Measurements from ENCODE around the gene SMYD3. TPM values are rescaled to one million over a fixed set of nuclear protein-coding genes. Genes with fewer than 3 reads are reported as not detected.
"Not testable (repeated sequence)": the region's sequence is repeated elsewhere in the genome, so short reads cannot be mapped to it uniquely, and the experiment has no call there.

SMYD3 gene
- total RNA-seq, 3 donors from 2014 or later = 16.3 to 18.0 (median 16.4) TPM

- Histone ChIP-seq H3K36me3 (ENCODE audit: low read depth) (no peaks in the 10 kb centered on the region), H3K4me3 (no peak overlapping the region), H3K9me3 (no peaks in the 10 kb centered on the region), H3K4me1 (ENCODE audit: low read depth) (no peaks in the 10 kb centered on the region)
- ATAC-seq (no peak), DNase-seq (no peak)
- intact Hi-C loops (cut with DNase I, micrococcal nuclease) = no loop called here
- TF ChIP-seq, protein P1, sequence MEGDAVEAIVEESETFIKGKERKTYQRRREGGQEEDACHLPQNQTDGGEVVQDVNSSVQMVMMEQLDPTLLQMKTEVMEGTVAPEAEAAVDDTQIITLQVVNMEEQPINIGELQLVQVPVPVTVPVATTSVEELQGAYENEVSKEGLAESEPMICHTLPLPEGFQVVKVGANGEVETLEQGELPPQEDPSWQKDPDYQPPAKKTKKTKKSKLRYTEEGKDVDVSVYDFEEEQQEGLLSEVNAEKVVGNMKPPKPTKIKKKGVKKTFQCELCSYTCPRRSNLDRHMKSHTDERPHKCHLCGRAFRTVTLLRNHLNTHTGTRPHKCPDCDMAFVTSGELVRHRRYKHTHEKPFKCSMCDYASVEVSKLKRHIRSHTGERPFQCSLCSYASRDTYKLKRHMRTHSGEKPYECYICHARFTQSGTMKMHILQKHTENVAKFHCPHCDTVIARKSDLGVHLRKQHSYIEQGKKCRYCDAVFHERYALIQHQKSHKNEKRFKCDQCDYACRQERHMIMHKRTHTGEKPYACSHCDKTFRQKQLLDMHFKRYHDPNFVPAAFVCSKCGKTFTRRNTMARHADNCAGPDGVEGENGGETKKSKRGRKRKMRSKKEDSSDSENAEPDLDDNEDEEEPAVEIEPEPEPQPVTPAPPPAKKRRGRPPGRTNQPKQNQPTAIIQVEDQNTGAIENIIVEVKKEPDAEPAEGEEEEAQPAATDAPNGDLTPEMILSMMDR (IDR thresholded peaks at IDR 0.05) = no peak
Observed at GRCh38 chr1:246338546-246338945, 168.5 kb downstream of the SMYD3 start.

- DNase-seq (no peak), ATAC-seq (no peak)
- no peak overlapping the region for H3K4me3 ChIP-seq
- TF ChIP-seq, protein P1 (IDR thresholded peaks at IDR 0.05) = no peak
- intact Hi-C loops (cut with DNase I, micrococcal nuclease) = no loop called here
- H3K4me1 ChIP-seq (ENCODE audit: low read depth) = no peaks in the 10 kb centered on the region
- no peaks in the 10 kb centered on the region for H3K9me3 ChIP-seq
- H3K36me3 ChIP-seq (ENCODE audit: low read depth) = no peaks in the 10 kb centered on the region
Observed at GRCh38 chr1:246338098-246338497, 169.0 kb downstream of the SMYD3 start.

- no peaks in the 10 kb centered on the region for H3K4me1 ChIP-seq (ENCODE audit: low read depth)
- TF ChIP-seq, protein P1 (IDR thresholded peaks at IDR 0.05) = no peak
- H3K36me3 ChIP-seq (ENCODE audit: low read depth) = no peaks in the 10 kb centered on the region
- intact Hi-C loops (cut with DNase I, micrococcal nuclease) = no loop called here
- H3K9me3 ChIP-seq = no peaks in the 10 kb centered on the region
- no peak for DNase-seq
- no peak for ATAC-seq
- no peak overlapping the region for H3K4me3 ChIP-seq
Observed at GRCh38 chr1:246335151-246335550, 171.9 kb downstream of the SMYD3 start.

- Histone ChIP-seq H3K9me3 (no peaks in the 10 kb centered on the region), H3K4me3 (no peak overlapping the region), H3K4me1 (ENCODE audit: low read depth) (no peaks in the 10 kb centered on the region), H3K36me3 (ENCODE audit: low read depth) (no peaks in the 10 kb centered on the region)
- TF ChIP-seq, protein P1 (IDR thresholded peaks at IDR 0.05) = no peak
- DNase-seq (no peak), ATAC-seq (no peak)
- intact Hi-C loops (cut with DNase I, micrococcal nuclease) = no loop called here
Observed at GRCh38 chr1:246333855-246334254, 173.2 kb downstream of the SMYD3 start.

- no peak for ATAC-seq
- intact Hi-C loops (cut with DNase I, micrococcal nuclease) = no loop called here
- no peaks in the 10 kb centered on the region for H3K9me3 ChIP-seq
- no peak for DNase-seq
- H3K4me3 ChIP-seq = no peak overlapping the region
- no peaks in the 10 kb centered on the region for H3K36me3 ChIP-seq (ENCODE audit: low read depth)
- TF ChIP-seq, protein P1 (IDR thresholded peaks at IDR 0.05) = no peak
- H3K4me1 ChIP-seq (ENCODE audit: low read depth) = no peaks in the 10 kb centered on the region
Observed at GRCh38 chr1:246332078-246332477, 175.0 kb downstream of the SMYD3 start.

DNA sequence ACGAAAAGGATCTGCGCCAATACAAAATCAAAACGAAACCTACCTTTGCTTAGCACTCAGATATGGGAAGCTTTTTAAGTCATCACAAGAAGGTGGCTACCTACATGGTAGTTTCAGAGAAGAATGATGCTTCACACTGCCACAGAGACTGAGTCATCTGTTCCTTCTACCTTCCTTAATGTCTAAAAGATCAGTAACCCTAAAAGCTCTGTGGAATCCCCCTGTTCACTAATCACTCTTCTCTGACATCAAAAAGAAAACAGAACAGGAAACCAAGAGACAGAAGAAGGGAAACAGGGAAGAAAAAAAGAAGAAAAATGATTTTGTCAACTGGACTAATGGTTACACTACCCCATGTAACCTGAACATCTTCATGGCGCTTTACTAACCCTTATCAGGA, 177.2 kb downstream of the SMYD3 start:
- intact Hi-C loops (cut with DNase I, micrococcal nuclease) = no loop called here
- Histone ChIP-seq H3K9me3 (no peaks in the 10 kb centered on the region), H3K4me3 (no peak overlapping the region), H3K4me1 (ENCODE audit: low read depth) (no peaks in the 10 kb centered on the region), H3K36me3 (ENCODE audit: low read depth) (no peaks in the 10 kb centered on the region)
- DNase-seq (no peak), ATAC-seq (no peak)
- TF ChIP-seq, protein P1 (IDR thresholded peaks at IDR 0.05) = no peak

GRCh38 chr1:246329292-246329691, 177.8 kb downstream of the SMYD3 start:
- H3K36me3 ChIP-seq (ENCODE audit: low read depth); ATAC-seq; H3K4me3 ChIP-seq; H3K4me1 ChIP-seq (ENCODE audit: low read depth); intact Hi-C loops (cut with DNase I, micrococcal nuclease); H3K9me3 ChIP-seq; DNase-seq: not testable (repeated sequence)

All from mucosa of descending colon (tissue), 3 donors.